SK-N-SH (cell line): ENCODE data around the gene PLXNA4. TPM values are rescaled to one million over a fixed set of nuclear protein-coding genes. Genes with fewer than 3 reads are reported as not detected.

Experiments
- CTCF ChIA-PET: fragments of 300-600, 350-600 bp; formaldehyde crosslinking; extraction: SDS; loops from one replicate; lab custom pipeline; 2021; lab: Yijun Ruan, JAX
- POLR2A ChIA-PET: fragments of 350-600 bp; sonication (Branson Sonifier 250); formaldehyde crosslinking; extraction: SDS; loops from one replicate; lab custom pipeline; 2020; ENCODE audit warnings: antibody characterized with exemption, inconsistent platforms; lab: Yijun Ruan, JAX
- DNase-seq: peaks from one replicate; pipeline ENCODE4 v3.0.0; 2012
- H2AFZ ChIP-seq: fragments of 200-600 bp; sonication (generic); 2 replicates; pipeline ENCODE4 v1.8.1; 2016; ENCODE audit warnings: antibody characterized with exemption, mild to moderate bottlenecking, low read depth
- H3F3A ChIP-seq: fragments of 200-600 bp; sonication (generic); replicated peaks from 2 replicates; pipeline ENCODE3; 2016; ENCODE audit warnings: antibody characterized with exemption, mild to moderate bottlenecking; ENCODE audit not compliant: insufficient read depth
- H3K27ac ChIP-seq, 2 experiments: fragments of 200-500 bp in 1 of 2; fragments of 200-600 bp in 1 of 2; sonication (Bioruptor generic) in 1 of 2; sonication (generic), shearing (Covaris generic) in 1 of 2; 2 replicates each; pipeline versions ENCODE4 v1.5.1 to v1.6.1; 2014 to 2016; ENCODE audit warnings: low read depth in 2 of 2, inconsistent platforms in 1 of 2, low read length in 1 of 2, mild to moderate bottlenecking in 1 of 2, mixed read lengths in 1 of 2
- H3K27me3 ChIP-seq: fragments of 200-600 bp; sonication (generic), shearing (Covaris generic); 2 replicates; pipeline ENCODE4 v1.6.1; 2016; ENCODE audit warnings: mixed run types; ENCODE audit not compliant: insufficient read depth
- H3K36me3 ChIP-seq, 2 experiments: fragments of 200-500 bp in 1 of 2; fragments of 200-600 bp in 1 of 2; sonication (Bioruptor generic) in 1 of 2; sonication (generic) in 1 of 2; replicated peaks in 1 of 2; 2 replicates each; pipeline versions ENCODE3 to v1.5.1; 2014 to 2016; ENCODE audit warnings: low read length in 1 of 2, mild to moderate bottlenecking in 1 of 2; ENCODE audit not compliant: insufficient read depth in 2 of 2, control insufficient read depth in 1 of 2
- H3K4me1 ChIP-seq, 2 experiments: fragments of 200-500 bp in 1 of 2; fragments of 200-600 bp in 1 of 2; sonication (Bioruptor generic) in 1 of 2; sonication (generic), shearing (Covaris generic) in 1 of 2; 2 replicates each; pipeline versions ENCODE4 v1.5.1 to v1.6.1; 2014 to 2016; ENCODE audit warnings: low read depth in 1 of 2, low read length in 1 of 2, mixed run types in 1 of 2; ENCODE audit not compliant: insufficient read depth in 2 of 2, control insufficient read depth in 1 of 2
- H3K4me2 ChIP-seq: fragments of 200-600 bp; sonication (generic), shearing (Covaris generic); 2 replicates; pipeline ENCODE4 v1.6.1; 2017; ENCODE audit warnings: mixed run types
- H3K4me3 ChIP-seq, 2 experiments: fragments of 200-500 bp in 1 of 2; fragments of 200-600 bp in 1 of 2; sonication (Bioruptor generic) in 1 of 2; sonication (generic), shearing (Covaris generic) in 1 of 2; 2 replicates each; pipeline versions ENCODE4 v1.5.1 to v1.8.1; 2014 to 2016; ENCODE audit warnings: low read depth in 2 of 2, inconsistent platforms in 1 of 2, low read length in 1 of 2, mild to moderate bottlenecking in 1 of 2, mixed read lengths in 1 of 2, moderate library complexity in 1 of 2
- H3K79me2 ChIP-seq: fragments of 200-600 bp; sonication (generic); 2 replicates; pipeline ENCODE4 v1.8.1; 2017; ENCODE audit warnings: mild to moderate bottlenecking; ENCODE audit not compliant: insufficient read depth
- H3K9ac ChIP-seq: fragments of 200-600 bp; sonication (generic); 2 replicates; pipeline ENCODE4 v1.6.1; 2017; ENCODE audit warnings: mixed run types
- H3K9me2 ChIP-seq: fragments of 200-600 bp; sonication (generic); 2 replicates; pipeline ENCODE4 v1.6.1; 2017; ENCODE audit warnings: mixed run types
- H3K9me3 ChIP-seq: fragments of 200-600 bp; sonication (generic); 2 replicates; pipeline ENCODE4 v1.6.1; 2017; ENCODE audit warnings: mixed run types, mild to moderate bottlenecking, moderate library complexity
- H4K20me1 ChIP-seq: fragments of 200-600 bp; sonication (generic); 2 replicates; pipeline ENCODE4 v1.6.1; 2017; ENCODE audit warnings: mild to moderate bottlenecking, mixed run types; ENCODE audit not compliant: insufficient read depth
- CHD2 ChIP-seq: fragments of 150-350 bp; IDR thresholded peaks from 2 replicates; pipeline ENCODE4 v1.6.1; 2018; ENCODE audit warnings: low read length; ENCODE audit not compliant: partially characterized antibody
- CTCF ChIP-seq: fragments of 200-600 bp; sonication (generic); IDR thresholded peaks from 2 replicates; pipeline ENCODE4 v1.6.1; 2017; ENCODE audit warnings: antibody characterized with exemption, mild to moderate bottlenecking, moderate library complexity
- ELF1 ChIP-seq: IDR thresholded peaks from 2 replicates; pipeline ENCODE4 v1.4.0; 2012
- EP300 ChIP-seq, 2 experiments: IDR thresholded peaks; 2 replicates each; pipeline versions ENCODE4 v1.4.0 to v1.6.1; 2012; ENCODE audit warnings: borderline replicate concordance in 1 of 2, low read depth in 1 of 2, low read length in 1 of 2
- FOSL2 ChIP-seq: IDR thresholded peaks from 2 replicates; pipeline ENCODE4 v1.4.0; 2012; ENCODE audit warnings: low read depth, mild to moderate bottlenecking, moderate library complexity, borderline replicate concordance
- FOXJ3 ChIP-seq: sonication (generic); formaldehyde crosslinking; IDR thresholded peaks from 2 replicates; pipeline ENCODE4 v1.5.1; 2020; ENCODE audit warnings: mild to moderate bottlenecking, missing genetic modification reagents
- FOXM1 ChIP-seq: IDR thresholded peaks from 2 replicates; pipeline ENCODE4 v1.4.0; 2012; ENCODE audit warnings: low read depth, mild to moderate bottlenecking
- GABPA ChIP-seq: IDR thresholded peaks from 2 replicates; pipeline ENCODE4 v1.4.0; 2012; ENCODE audit warnings: low read depth, mild to moderate bottlenecking
- IRF3 ChIP-seq: fragments of 150-350 bp; IDR thresholded peaks from 2 replicates; pipeline ENCODE4 v1.6.1; 2016; ENCODE audit warnings: mild to moderate bottlenecking, low read depth, low read length
- JUND ChIP-seq: IDR thresholded peaks from 2 replicates; pipeline ENCODE4 v1.4.0; 2012
- NRF1 ChIP-seq: IDR thresholded peaks from 2 replicates; pipeline ENCODE4 v1.6.1; 2012; ENCODE audit warnings: low read depth, mild to moderate bottlenecking, low read length
- RXRA ChIP-seq: IDR thresholded peaks from 2 replicates; pipeline ENCODE4 v1.4.0; 2012; ENCODE audit warnings: low read depth, mild to moderate bottlenecking, borderline replicate concordance
- TAF1 ChIP-seq: IDR thresholded peaks from 2 replicates; pipeline ENCODE4 v1.6.1; 2012; ENCODE audit warnings: low read depth, mild to moderate bottlenecking, low read length, moderate library complexity, borderline replicate concordance
- TCF12 ChIP-seq: IDR thresholded peaks from 2 replicates; pipeline ENCODE4 v1.4.0; 2012
- TEAD4 ChIP-seq: IDR thresholded peaks from 2 replicates; pipeline ENCODE4 v1.4.0; 2012; ENCODE audit warnings: mild to moderate bottlenecking, borderline replicate concordance; ENCODE audit not compliant: insufficient read depth
- YY1 ChIP-seq: IDR thresholded peaks from 2 replicates; pipeline ENCODE4 v1.4.0; 2012; ENCODE audit warnings: low read depth, mild to moderate bottlenecking
- ZBTB33 ChIP-seq: IDR thresholded peaks from 2 replicates; pipeline ENCODE4 v1.4.0; 2012; ENCODE audit warnings: low read depth, borderline replicate concordance
- WGBS: methylation state at CpG from one replicate; pipeline ENCODE4 v1.1.6; 2017; ENCODE audit warnings: low lambda C conversion rate; 5-methylcytosine and 5-hydroxymethylcytosine counted together
- polyA plus RNA-seq, 3 experiments: library from polyadenylated mRNA; depleted of rRNA; stranded (reverse); fragments of >200 nt; gene quantifications; 2 replicates each; pipeline ENCODE4 v1.2.3, GENCODE V29; 2012
- TF ChIP-seq, protein P1 (sequence below): fragments of 150-350 bp; IDR thresholded peaks from 2 replicates; pipeline ENCODE4 v1.6.1; 2017; ENCODE audit warnings: antibody characterized with exemption, low read length, low read depth, borderline replicate concordance

Gene PLXNA4
- polyA plus RNA-seq, 1 of the 3 experiments (the other 2 are of a cell fraction) = 2.4 TPM

GRCh38 chr7:132613737-132614136 is 37.5 kb upstream of the PLXNA4 start:
- Histone ChIP-seq H3K79me2 (no peaks in the 10 kb centered on the region), H3K27me3 (peaks cover 6% of the 10 kb centered on the region), H2AFZ (no peak overlapping the region), H3F3A (peaks cover 3% of the 10 kb centered on the region), H4K20me1 (no peaks in the 10 kb centered on the region), H3K27ac (no peak overlapping the region), H3K4me3 (no peak overlapping the region), H3K4me1 (peaks cover 0 to 4% of the 10 kb centered on the region in 2 experiments; a peak in 1 of 4 replicates), H3K9me3 (no peaks in the 10 kb centered on the region), H3K36me3 (no peaks in the 10 kb centered on the region), H3K4me2 (no peak overlapping the region), H3K9me2 (no peaks in the 10 kb centered on the region)
- DNase-seq = no peak
- CTCF ChIA-PET = interaction anchor here (1.1 kb wide), 1 partner anchor 33 kb away, joined by 3 read pairs; no protein-coding TSS in a partner anchor
- POLR2A ChIA-PET = no interaction called here
- 62% methylated on average over 2 of the region's 2 CpGs for WGBS
- TF ChIP-seq RXRA (no peak), ELF1 (no peak), CHD2 (no peak), ZBTB33 (no peak), FOSL2 (no peak), TAF1 (no peak), EP300 (IDR thresholded peaks at IDR 0.05; ENCODE audit: borderline replicate concordance in 1 of 2, low read depth in 1 of 2, low read length in 1 of 2) (no peak), GABPA (no peak)
- TF ChIP-seq, protein P1, sequence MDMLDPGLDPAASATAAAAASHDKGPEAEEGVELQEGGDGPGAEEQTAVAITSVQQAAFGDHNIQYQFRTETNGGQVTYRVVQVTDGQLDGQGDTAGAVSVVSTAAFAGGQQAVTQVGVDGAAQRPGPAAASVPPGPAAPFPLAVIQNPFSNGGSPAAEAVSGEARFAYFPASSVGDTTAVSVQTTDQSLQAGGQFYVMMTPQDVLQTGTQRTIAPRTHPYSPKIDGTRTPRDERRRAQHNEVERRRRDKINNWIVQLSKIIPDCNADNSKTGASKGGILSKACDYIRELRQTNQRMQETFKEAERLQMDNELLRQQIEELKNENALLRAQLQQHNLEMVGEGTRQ = no peak
- TF ChIP-seq, all 33 proteins: peak for 0
- H3K9ac ChIP-seq = no peak overlapping the region

- POLR2A ChIA-PET = no interaction called here
- no peaks in the 10 kb centered on the region for H3K9me2 ChIP-seq
- no peak overlapping the region for H3K27ac ChIP-seq
- H3K9me3 ChIP-seq = no peaks in the 10 kb centered on the region
- H3F3A ChIP-seq = no peaks in the 10 kb centered on the region
- no peak overlapping the region for H3K4me3 ChIP-seq
- H3K27me3 ChIP-seq = peaks cover 6% of the 10 kb centered on the region
- H3K4me2 ChIP-seq = no peak overlapping the region
- CTCF ChIA-PET = interaction anchor here (2.0 kb wide), 1 partner anchor 752 kb away, joined by 4 read pairs; no protein-coding TSS in a partner anchor
- no peaks in the 10 kb centered on the region for H3K36me3 ChIP-seq
- no peak for TF ChIP-seq IRF3
- TF ChIP-seq CTCF = no peak
- no peak for TF ChIP-seq TEAD4
- no peak for TF ChIP-seq NRF1
- no peak for TF ChIP-seq YY1
- TF ChIP-seq CHD2 = no peak
- no peak for TF ChIP-seq FOXM1
- TF ChIP-seq TCF12 = no peak
- no peak for TF ChIP-seq FOXJ3
- no peak for TF ChIP-seq JUND
- no peak for TF ChIP-seq EP300 (IDR thresholded peaks at IDR 0.05; ENCODE audit: borderline replicate concordance in 1 of 2, low read depth in 1 of 2, low read length in 1 of 2)
- TF ChIP-seq, all 33 proteins: peak for 0
- 65% methylated on average over 3 of the region's 3 CpGs for WGBS
- Histone ChIP-seq H3K79me2 (no peaks in the 10 kb centered on the region), H3K4me1 (no peaks in the 10 kb centered on the region), H3K9ac (no peak overlapping the region), H4K20me1 (no peaks in the 10 kb centered on the region), H2AFZ (no peak overlapping the region)
- no peak for DNase-seq
Measured at GRCh38 chr7:132610995-132611394, 34.7 kb upstream of the PLXNA4 start.
